Glomerular visceral epithelial cell (primary cell): ENCODE measurements around the gene TAS2R30.

Source experiments
- DNase-seq: peaks from one replicate; pipeline ENCODE4 v3.0.0-alpha.2; 2016; ENCODE audit errors: extremely low spot score

TAS2R30 gene

GRCh38 chr12:11134305-11134704 lies at the start of gene TAS2R30:
Gene TAS2R30, minus strand, starts transcription at chr12:11134644. Its CDS starts 400 bp downstream, at chr12:11134244.
- DNase-seq: no peak

- no peak for DNase-seq
Observed at GRCh38 chr12:11183011-11183410, 48.6 kb upstream of the TAS2R30 start.

GRCh38 chr12:11182529-11182928 lies 48.1 kb upstream of the TAS2R30 start:
- no peak for DNase-seq

- DNase-seq: no peak
Observed at GRCh38 chr12:11178250-11178649, 43.8 kb upstream of the TAS2R30 start.

GRCh38 chr12:11174022-11174421 lies 39.6 kb upstream of the TAS2R30 start:
- DNase-seq: no peak

GRCh38 chr12:11171969-11172675 lies 37.7 kb upstream of the TAS2R30 start:
- peak; percentile 28 for DNase-seq

GRCh38 chr12:11171145-11171968 lies 36.9 kb upstream of the TAS2R30 start, which contains the start of gene SMIM10L1:
Gene SMIM10L1, plus strand, starts transcription at chr12:11171194. Its CDS starts 163 bp downstream, at chr12:11171357.
- DNase-seq: peak; percentile 91

- DNase-seq: no peak
Observed at GRCh38 chr12:11170810-11171144, 36.3 kb upstream of the TAS2R30 start.

- no peak for DNase-seq
Observed at GRCh38 chr12:11166300-11166699, 31.9 kb upstream of the TAS2R30 start.

GRCh38 chr12:11164384-11164783 lies 29.9 kb upstream of the TAS2R30 start:
- DNase-seq: no peak

- DNase-seq: no peak
Observed at GRCh38 chr12:11162502-11162901, 28.1 kb upstream of the TAS2R30 start.

- DNase-seq: no peak
Observed at GRCh38 chr12:11158885-11159444, 24.5 kb upstream of the TAS2R30 start.

GRCh38 chr12:11154400-11154925 lies 20.0 kb upstream of the TAS2R30 start:
- DNase-seq: no peak

GRCh38 chr12:11152725-11153124 lies 18.3 kb upstream of the TAS2R30 start:
- DNase-seq: no peak

- no peak for DNase-seq
Observed at GRCh38 chr12:11150832-11151231, 16.4 kb upstream of the TAS2R30 start.

GRCh38 chr12:11147420-11147819 lies 13.0 kb upstream of the TAS2R30 start:
- DNase-seq: no peak

GRCh38 chr12:11144297-11144696 lies 9.9 kb upstream of the TAS2R30 start:
- no peak for DNase-seq

GRCh38 chr12:11143352-11143751 lies 8.9 kb upstream of the TAS2R30 start:
- DNase-seq: no peak

- DNase-seq: no peak
Observed at GRCh38 chr12:11136075-11136474, 1.6 kb upstream of the TAS2R30 start.

- no peak for DNase-seq
Observed at GRCh38 chr12:11133816-11134215, 628 bp downstream of the TAS2R30 start.

- DNase-seq: no peak
Observed at GRCh38 chr12:11133162-11133561, 1.3 kb downstream of the TAS2R30 start.

GRCh38 chr12:11130999-11131398 lies 3.4 kb downstream of the TAS2R30 start:
- DNase-seq: no peak

GRCh38 chr12:11130382-11130781 lies 4.1 kb downstream of the TAS2R30 start:
- no peak for DNase-seq
